PC-3 (cell line): ENCODE data around the gene CEP170.
"Not testable (repeated sequence)": the region's sequence is repeated elsewhere in the genome, so short reads cannot be mapped to it uniquely, and the experiment has no call there.

ENCODE experiments used
- EZH2phosphoT487 ChIP-seq: fragments of 300-600 bp; sonication (generic); IDR thresholded peaks from 2 replicates; pipeline ENCODE4 v1.6.1; 2018; ENCODE audit warnings: mild to moderate bottlenecking, antibody characterized with exemption, low read length, borderline replicate concordance
- TF ChIP-seq, protein P1 (sequence below): fragments of 300-600 bp; sonication (generic); conservative IDR thresholded peaks from 2 replicates; pipeline ENCODE4 v1.5.1; 2017; ENCODE audit warnings: antibody characterized with exemption, low read depth, mild to moderate bottlenecking, low read length

DNA sequence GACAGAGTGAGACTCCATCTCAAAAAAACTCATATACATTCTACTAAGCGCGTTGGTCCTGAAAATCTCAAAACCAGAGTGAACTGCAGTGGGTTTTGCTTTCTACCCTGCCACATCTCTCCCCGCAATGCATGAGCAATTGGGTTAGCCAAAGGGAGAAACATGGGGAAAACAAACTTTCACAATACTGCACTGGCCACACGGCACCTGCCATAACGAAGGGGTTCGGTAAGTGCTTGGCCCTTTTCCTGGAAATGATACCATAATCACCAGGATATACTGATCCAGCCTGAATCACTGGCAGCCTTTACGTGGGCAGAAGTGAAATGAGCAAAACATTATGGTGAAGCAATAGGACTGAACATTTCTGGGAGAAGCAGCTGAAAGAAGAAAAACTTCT, 138.9 kb downstream of the CEP170 start:
- TF ChIP-seq, protein P1, sequence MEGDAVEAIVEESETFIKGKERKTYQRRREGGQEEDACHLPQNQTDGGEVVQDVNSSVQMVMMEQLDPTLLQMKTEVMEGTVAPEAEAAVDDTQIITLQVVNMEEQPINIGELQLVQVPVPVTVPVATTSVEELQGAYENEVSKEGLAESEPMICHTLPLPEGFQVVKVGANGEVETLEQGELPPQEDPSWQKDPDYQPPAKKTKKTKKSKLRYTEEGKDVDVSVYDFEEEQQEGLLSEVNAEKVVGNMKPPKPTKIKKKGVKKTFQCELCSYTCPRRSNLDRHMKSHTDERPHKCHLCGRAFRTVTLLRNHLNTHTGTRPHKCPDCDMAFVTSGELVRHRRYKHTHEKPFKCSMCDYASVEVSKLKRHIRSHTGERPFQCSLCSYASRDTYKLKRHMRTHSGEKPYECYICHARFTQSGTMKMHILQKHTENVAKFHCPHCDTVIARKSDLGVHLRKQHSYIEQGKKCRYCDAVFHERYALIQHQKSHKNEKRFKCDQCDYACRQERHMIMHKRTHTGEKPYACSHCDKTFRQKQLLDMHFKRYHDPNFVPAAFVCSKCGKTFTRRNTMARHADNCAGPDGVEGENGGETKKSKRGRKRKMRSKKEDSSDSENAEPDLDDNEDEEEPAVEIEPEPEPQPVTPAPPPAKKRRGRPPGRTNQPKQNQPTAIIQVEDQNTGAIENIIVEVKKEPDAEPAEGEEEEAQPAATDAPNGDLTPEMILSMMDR: not testable (repeated sequence)
- not testable (repeated sequence) for TF ChIP-seq EZH2phosphoT487
